Upper lobe of right lung (tissue), 1 donor: ENCODE measurements around the gene GFM2. TPM values are rescaled to one million over a fixed set of nuclear protein-coding genes. Genes with fewer than 3 reads are reported as not detected.
"Not testable (repeated sequence)": the region's sequence is repeated elsewhere in the genome, so short reads cannot be mapped to it uniquely, and the experiment has no call there.

Experiments used
- ATAC-seq: fragments of 200-7000 bp; cut with Tn5 transposase; one replicate; pipeline ENCODE4 v1.9.1; 2020; ENCODE audit warnings: mild to moderate bottlenecking, moderate library complexity
- DNase-seq: peaks from one replicate; pipeline ENCODE4 v3.0.0-alpha.2; 2020
- H3K27ac ChIP-seq: fragments of 200-600 bp; one replicate; pipeline ENCODE4 v1.8.0; 2022
- H3K27me3 ChIP-seq: fragments of 200-600 bp; one replicate; pipeline ENCODE4 v1.8.0; 2022; ENCODE audit warnings: mild to moderate bottlenecking
- H3K36me3 ChIP-seq: fragments of 200-600 bp; one replicate; pipeline ENCODE4 v1.8.0; 2022
- H3K4me1 ChIP-seq: fragments of 200-600 bp; one replicate; pipeline ENCODE4 v1.8.0; 2022
- H3K4me3 ChIP-seq: fragments of 200-600 bp; one replicate; pipeline ENCODE4 v1.8.0; 2022; ENCODE audit warnings: mild to moderate bottlenecking
- H3K9me3 ChIP-seq: fragments of 200-600 bp; one replicate; pipeline ENCODE4 v1.8.0; 2022
- CTCF ChIP-seq: fragments of 200-600 bp; IDR thresholded peaks from one replicate; pipeline ENCODE4 v1.8.0; 2022; ENCODE audit warnings: antibody characterized with exemption
- intact Hi-C: fragments of 100-400 bp; cut with DNase I; formaldehyde crosslinking; loops from one replicate; pipeline ENCODE4 v1.11.0; 2022
- total RNA-seq: library from RNA; stranded (reverse); fragmentation: NEBNext Ultra II Directional; extraction: Animal tissue kit (Norgen Biotek cat#: 25700); gene quantifications from one replicate; pipeline ENCODE4 v1.2.1, GENCODE V29; 2021
- donor health status: DM: no; HTN: yes; CAD: no; lungs with severe emphysema.

The GFM2 gene
- total RNA-seq, 1 donor from 2014 or later: 16.8 TPM

- no peaks in the 10 kb centered on the region for H3K9me3 ChIP-seq
- DNase-seq (no peak), ATAC-seq (no peak)
- no peaks in the 10 kb centered on the region for H3K4me1 ChIP-seq
- no peak for TF ChIP-seq CTCF
- peaks cover 5% of the 10 kb centered on the region for H3K27me3 ChIP-seq
- no peak overlapping the region for H3K4me3 ChIP-seq
- intact Hi-C loops: no loop called here
- no peak overlapping the region for H3K27ac ChIP-seq
- no peaks in the 10 kb centered on the region for H3K36me3 ChIP-seq
Observed at GRCh38 chr5:74798977-74799911, 32.3 kb upstream of the GFM2 start.

GRCh38 chr5:74791669-74792068 lies 24.8 kb upstream of the GFM2 start:
- DNase-seq, H3K27me3 ChIP-seq, H3K4me1 ChIP-seq, H3K36me3 ChIP-seq, intact Hi-C loops, H3K4me3 ChIP-seq, H3K27ac ChIP-seq, ATAC-seq, H3K9me3 ChIP-seq: not testable (repeated sequence)

GRCh38 chr5:74787424-74787823 lies 20.5 kb upstream of the GFM2 start:
- intact Hi-C loops: no loop called here
- ATAC-seq (no peak), DNase-seq (no peak)
- H3K36me3 ChIP-seq: no peaks in the 10 kb centered on the region
- H3K27me3 ChIP-seq: no peaks in the 10 kb centered on the region
- no peak overlapping the region for H3K27ac ChIP-seq
- no peak for TF ChIP-seq CTCF
- no peaks in the 10 kb centered on the region for H3K9me3 ChIP-seq
- no peaks in the 10 kb centered on the region for H3K4me1 ChIP-seq
- no peak overlapping the region for H3K4me3 ChIP-seq

GRCh38 chr5:74786851-74787250 lies 19.9 kb upstream of the GFM2 start:
- no peaks in the 10 kb centered on the region for H3K36me3 ChIP-seq
- no peak for DNase-seq
- no peaks in the 10 kb centered on the region for H3K27me3 ChIP-seq
- no peak for TF ChIP-seq CTCF
- intact Hi-C loops: no loop called here
- ATAC-seq: no peak
- no peak overlapping the region for H3K4me3 ChIP-seq
- no peak overlapping the region for H3K27ac ChIP-seq
- H3K4me1 ChIP-seq: no peaks in the 10 kb centered on the region
- H3K9me3 ChIP-seq: no peaks in the 10 kb centered on the region

GRCh38 chr5:74778609-74779008 lies 11.7 kb upstream of the GFM2 start:
- no peaks in the 10 kb centered on the region for H3K4me1 ChIP-seq
- intact Hi-C loops: no loop called here
- DNase-seq: no peak

More at GRCh38 chr5:74778609-74779008, 11.7 kb upstream of the GFM2 start:
- no peaks in the 10 kb centered on the region for H3K27me3 ChIP-seq
- ATAC-seq: no peak
- no peaks in the 10 kb centered on the region for H3K9me3 ChIP-seq
- H3K36me3 ChIP-seq: peaks cover 48% of the 10 kb centered on the region
- H3K4me3 ChIP-seq: no peak overlapping the region
- TF ChIP-seq CTCF: no peak
- H3K27ac ChIP-seq: no peak overlapping the region
